Fibroblast of upper back skin (primary cell): Measurements from ENCODE around the gene PSKH1.
"Not testable (repeated sequence)": the region's sequence is repeated elsewhere in the genome, so short reads cannot be mapped to it uniquely, and the experiment has no call there.

ENCODE experiments used
- DNase-seq: peaks from one replicate; pipeline ENCODE4 v3.0.0-alpha.2; 2013

The PSKH1 gene

GRCh38 chr16:67927131-67927941, 34.3 kb downstream of the PSKH1 start:
- no peak for DNase-seq

DNA sequence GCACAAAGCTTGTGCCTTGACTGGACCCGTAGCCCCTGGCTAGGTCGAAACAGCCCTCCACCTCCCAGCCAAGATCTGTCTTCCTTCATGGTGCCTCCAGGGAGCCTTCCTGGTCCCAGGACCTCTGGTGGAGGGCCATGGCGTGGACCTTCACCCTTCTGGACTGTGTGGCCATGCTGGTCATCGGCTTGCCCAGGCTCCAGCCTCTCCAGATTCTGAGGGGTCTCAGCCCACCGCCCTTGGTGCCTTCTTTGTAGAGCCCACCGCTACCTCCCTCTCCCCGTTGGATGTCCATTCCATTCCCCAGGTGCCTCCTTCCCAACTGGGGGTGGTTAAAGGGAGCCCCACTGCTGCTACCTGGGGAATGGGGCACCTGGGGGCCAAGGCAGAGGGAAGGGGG, 35.1 kb downstream of the PSKH1 start:
- DNase-seq, result no peak

DNA sequence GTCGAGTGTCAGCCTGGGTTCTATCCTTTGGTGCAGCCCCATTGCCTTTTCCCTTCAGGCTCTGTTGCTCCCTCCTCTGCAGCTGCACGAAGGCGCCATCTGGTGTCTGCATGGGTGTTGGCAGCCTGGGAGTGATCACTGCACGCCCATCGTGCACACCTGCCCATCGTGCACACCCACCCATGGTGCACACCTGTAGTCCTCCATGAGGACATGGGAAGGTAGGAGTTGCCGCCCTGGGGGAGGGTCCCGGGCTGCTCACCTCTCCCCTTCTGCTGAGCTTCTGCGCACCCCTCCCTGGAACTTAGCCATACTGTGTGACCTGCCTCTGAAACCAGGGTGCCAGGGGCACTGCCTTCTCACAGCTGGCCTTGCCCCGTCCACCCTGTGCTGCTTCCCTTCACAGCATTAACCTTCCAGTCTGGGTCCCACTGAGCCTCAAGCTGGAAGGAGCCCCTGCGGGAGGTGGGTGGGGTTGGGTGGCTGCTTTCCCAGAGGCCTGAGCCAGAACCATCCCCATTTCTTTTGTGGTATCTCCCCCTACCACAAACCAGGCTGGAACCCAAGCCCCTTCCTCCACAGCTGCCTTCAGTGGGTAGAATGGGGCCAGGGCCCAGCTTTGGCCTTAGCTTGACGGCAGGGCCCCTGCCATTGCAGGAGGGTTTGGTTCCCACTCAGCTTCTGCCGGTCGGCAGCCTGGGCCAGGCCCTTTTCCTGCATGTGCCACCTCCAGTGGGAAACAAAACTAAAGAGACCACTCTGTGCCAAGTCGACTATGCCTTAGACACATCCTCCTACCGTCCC, 35.7 kb downstream of the PSKH1 start:
- DNase-seq, result peak; percentile 53

GRCh38 chr16:67930191-67930590, 37.1 kb downstream of the PSKH1 start:
- no peak for DNase-seq

GRCh38 chr16:67930678-67931211, 37.7 kb downstream of the PSKH1 start:
- no peak for DNase-seq

- DNase-seq, result no peak
Observed at GRCh38 chr16:67931712-67932461, 38.8 kb downstream of the PSKH1 start, which contains the start of gene CTRL. Gene CTRL (minus strand): TSS chr16:67931862. CDS start chr16:67931852, 10 bp downstream.

- no peak for DNase-seq
Observed at GRCh38 chr16:67932462-67932840, 39.4 kb downstream of the PSKH1 start.

DNA sequence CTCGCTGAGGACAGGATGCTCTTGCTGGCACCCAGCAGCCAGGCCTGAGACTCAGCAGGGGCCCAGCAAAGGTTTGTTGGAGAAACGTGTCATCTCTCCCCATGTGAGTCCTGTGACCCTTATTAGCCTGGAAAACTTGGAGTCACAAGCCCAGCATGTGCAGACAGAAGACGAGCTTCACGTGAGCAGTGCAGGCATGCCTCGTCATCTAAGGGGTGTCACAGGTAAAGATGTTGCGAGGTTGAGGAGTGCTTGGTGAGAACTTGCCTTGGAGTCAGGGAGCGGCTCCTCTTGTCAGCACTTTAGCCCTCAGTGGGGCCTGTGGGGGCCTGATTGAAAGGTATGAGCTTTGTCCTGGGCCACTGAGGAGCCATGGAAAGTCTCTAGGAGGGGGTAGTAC, 40.8 kb downstream of the PSKH1 start:
- no peak for DNase-seq

- peak; percentile 16 for DNase-seq
Observed at GRCh38 chr16:67934306-67935100, 41.4 kb downstream of the PSKH1 start.

GRCh38 chr16:67935101-67935401, 42.0 kb downstream of the PSKH1 start:
- no peak for DNase-seq

GRCh38 chr16:67935402-67936123, 42.5 kb downstream of the PSKH1 start:
- peak; percentile 90 for DNase-seq

GRCh38 chr16:67936124-67936879, 43.2 kb downstream of the PSKH1 start, which contains the start of gene PSMB10:
Gene PSMB10 (minus strand): TSS chr16:67936850. CDS start chr16:67936749, 101 bp downstream.
- DNase-seq, result peak; percentile 31

GRCh38 chr16:67936880-67937605, 44.0 kb downstream of the PSKH1 start:
- peak; percentile 67 for DNase-seq

DNA sequence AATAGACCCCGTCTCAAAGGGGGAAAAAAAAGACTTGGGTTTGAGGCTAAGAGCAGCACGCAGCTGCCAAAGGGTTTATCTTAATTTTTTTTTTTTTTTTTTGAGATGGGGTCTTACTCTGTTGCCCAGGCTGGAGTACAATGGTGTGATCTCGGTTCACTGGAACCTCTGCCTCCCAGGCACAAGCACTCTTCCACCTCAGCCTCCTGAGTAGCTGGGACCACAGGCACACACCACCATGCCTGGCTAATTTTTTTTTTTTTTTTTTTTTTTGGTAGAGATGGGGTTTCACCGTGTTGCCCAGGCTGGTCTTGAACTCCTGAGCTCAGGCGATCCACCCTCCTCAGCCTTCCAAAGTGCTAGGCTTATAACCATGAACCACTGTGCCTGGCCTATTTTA, 44.7 kb downstream of the PSKH1 start:
- DNase-seq, result not testable (repeated sequence)

DNA sequence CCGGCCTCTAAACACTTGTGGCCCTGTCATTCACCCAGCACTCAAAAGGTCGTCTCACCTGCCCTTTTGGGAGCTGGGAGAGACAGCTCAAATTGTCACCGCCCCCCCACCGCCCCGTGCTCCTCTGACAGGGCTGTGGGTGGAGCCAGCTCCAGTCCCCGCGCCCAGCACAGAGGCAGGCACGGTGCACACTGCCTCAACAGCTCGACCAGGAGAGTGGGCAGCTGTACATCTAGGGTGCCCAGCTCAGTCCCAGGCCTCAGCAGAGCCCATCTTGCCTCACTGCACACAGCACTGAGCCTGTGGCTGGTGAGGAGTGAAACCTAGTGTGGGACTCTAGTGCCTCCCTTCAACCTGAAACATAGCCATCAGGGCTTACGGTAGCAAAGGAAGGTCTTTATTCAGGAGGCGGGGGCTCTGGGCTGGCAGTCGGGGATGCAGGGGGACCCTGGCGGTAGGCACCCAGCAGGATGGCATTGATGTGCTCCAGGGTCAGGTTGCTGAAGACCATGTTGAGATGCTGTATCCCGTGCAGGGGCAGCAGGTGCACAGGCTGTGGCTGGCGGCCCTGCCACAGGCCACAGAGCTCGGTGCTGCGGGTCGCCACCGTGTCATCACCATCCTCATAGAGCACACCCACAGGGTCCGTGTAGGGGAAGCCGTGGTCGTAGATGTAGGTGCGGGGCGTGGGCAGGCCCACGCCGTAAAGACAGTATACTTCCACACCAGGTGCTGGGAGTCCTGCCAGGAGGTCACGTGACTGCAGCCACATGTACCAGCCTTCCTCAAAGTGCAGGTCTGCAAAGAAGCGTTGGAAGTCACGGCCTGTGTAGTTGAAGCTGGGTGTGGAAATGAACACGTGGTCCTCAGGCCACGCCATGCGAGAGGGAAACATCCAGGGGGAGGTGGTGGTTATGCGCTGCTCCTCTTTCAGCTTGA, 46.7 kb downstream of the PSKH1 start:
- no peak for DNase-seq

GRCh38 chr16:67940446-67941089, 47.5 kb downstream of the PSKH1 start:
- no peak for DNase-seq

DNA sequence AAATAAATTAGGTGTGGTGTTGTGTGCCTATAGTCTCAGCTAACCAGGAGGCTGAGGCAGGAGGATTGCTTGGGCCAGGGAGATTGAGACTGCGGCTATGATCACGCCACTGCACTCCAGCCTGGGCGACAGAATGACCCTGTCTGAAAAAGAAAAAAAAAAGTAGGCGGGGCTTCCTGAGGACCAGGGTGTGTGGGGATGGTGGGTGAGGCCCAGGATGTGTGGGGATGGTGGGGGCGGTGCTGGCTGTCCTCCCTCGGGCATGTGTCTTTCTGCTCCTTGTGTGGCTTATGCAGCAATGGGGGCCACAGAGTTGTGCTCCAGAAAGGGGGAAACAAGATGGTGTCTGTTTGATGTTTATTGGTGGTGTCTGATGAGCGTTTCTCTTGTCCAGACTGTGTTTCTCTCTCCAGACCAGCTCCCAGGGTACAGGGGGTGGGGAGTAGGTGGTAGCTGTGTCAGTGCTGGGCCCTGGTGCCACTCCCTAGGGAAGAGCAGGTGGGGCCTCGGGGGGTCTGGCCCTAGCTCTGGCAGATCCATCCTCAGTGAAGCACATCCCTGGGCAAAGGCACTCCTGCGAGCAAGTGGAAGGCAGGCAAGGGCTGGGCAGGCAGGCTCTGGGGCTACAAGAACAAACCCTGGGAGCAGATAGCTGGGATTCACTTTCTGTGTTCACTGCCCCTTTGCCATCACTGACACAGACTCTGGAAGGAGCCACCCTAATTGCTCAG, 48.6 kb downstream of the PSKH1 start:
- DNase-seq, result no peak

- DNase-seq, result no peak
Observed at GRCh38 chr16:67942200-67942509, 49.1 kb downstream of the PSKH1 start.
